GM12875 (cell line): Measurements from ENCODE around the gene PCP4L1.
A peak's percentile ranks its signal among the peaks of the same experiment; 100 is the strongest.

Experiments
- H3K4me3 ChIP-seq: one replicate; pipeline ENCODE4 v1.5.1; 2011; ENCODE audit warnings: low read depth, low read length, control low read depth
- TF ChIP-seq, protein P1 (sequence below): IDR thresholded peaks from 2 replicates; pipeline ENCODE4 v1.5.1; 2011; ENCODE audit warnings: low read depth, mild to moderate bottlenecking, control low read depth, inconsistent platforms, low read length, moderate library complexity, borderline replicate concordance; ENCODE audit not compliant: insufficient read depth

PCP4L1 gene

DNA sequence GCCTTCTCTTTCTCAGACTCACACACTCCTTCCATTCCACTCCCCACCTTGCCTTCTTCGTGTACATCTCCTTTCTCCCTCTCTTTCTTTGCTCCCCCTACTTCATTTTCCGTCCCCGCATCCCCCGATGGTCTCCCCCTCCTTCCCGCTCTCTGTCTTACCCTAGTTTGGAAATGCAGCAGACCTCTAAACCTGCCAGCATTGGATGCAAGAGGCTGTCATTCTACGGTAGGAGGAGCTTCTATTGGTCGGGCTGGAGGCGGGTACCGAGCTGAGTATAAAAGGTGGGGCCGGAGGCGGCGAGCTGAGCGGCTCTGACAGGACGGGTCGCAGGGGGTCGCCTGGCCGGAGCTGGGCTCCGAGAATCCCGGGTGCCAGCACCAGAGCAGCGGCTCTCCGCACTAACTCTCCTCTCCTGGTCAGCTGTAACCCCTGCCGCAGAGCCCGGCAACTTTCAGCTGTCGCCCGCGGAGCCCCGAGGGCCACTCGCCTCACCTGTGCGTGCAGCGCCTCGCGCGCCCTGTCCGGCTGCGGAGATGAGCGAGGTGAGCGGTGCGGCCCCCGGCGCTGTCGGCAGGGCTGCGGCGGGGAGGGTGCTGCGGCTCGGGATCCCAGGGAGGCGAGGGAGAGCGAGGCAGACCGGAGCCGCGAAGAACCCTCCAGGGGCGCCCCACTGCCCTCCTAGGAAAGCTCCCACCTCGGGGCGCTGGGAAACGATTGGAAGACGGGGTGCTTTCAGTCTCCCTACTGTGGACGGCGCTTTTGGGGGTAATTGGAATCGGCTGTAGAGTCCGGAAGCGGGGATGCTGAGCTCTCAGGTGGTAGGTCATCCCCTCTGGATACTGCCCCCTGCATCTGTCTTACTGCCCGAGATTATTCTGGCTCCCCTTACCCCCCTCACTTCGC is at the start of gene PCP4L1:
TSS of gene PCP4L1 (plus strand) at position 307 of the 906 bp plus-strand sequence. CDS start at position 537, 230 bp downstream.
- TF ChIP-seq, protein P1, sequence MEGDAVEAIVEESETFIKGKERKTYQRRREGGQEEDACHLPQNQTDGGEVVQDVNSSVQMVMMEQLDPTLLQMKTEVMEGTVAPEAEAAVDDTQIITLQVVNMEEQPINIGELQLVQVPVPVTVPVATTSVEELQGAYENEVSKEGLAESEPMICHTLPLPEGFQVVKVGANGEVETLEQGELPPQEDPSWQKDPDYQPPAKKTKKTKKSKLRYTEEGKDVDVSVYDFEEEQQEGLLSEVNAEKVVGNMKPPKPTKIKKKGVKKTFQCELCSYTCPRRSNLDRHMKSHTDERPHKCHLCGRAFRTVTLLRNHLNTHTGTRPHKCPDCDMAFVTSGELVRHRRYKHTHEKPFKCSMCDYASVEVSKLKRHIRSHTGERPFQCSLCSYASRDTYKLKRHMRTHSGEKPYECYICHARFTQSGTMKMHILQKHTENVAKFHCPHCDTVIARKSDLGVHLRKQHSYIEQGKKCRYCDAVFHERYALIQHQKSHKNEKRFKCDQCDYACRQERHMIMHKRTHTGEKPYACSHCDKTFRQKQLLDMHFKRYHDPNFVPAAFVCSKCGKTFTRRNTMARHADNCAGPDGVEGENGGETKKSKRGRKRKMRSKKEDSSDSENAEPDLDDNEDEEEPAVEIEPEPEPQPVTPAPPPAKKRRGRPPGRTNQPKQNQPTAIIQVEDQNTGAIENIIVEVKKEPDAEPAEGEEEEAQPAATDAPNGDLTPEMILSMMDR = no peak
- no peak within 1 kb of the TSS for H3K4me3 ChIP-seq

DNA sequence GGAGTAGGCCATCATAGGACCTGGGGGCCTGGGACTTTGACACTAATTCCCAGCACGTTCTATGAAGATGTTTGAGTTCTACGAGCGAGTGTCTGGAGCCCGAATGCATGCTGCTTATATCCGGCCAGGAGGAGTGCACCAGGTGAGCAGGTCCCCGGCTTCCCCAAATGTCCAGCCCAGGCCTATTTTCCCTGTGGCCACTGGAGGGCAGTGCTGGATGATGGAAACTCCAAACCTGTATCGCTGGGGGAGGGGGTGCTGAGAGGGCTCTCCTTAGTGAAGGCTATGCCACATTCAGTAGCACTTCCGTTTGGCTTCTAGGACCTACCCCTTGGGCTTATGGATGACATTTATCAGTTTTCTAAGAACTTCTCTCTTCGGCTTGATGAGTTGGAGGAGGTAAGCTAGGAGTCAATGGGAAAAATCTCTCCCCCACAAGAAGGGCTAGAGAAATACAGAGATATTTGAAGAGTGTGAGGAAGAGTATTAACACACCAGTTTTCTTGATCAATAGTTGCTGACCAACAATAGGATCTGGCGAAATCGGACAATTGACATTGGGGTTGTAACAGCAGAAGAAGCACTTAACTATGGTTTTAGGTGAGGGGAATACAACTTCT is 48.6 kb upstream of the PCP4L1 start:
- no peak overlapping the region for H3K4me3 ChIP-seq
- TF ChIP-seq, protein P1 = peak; percentile 86

DNA sequence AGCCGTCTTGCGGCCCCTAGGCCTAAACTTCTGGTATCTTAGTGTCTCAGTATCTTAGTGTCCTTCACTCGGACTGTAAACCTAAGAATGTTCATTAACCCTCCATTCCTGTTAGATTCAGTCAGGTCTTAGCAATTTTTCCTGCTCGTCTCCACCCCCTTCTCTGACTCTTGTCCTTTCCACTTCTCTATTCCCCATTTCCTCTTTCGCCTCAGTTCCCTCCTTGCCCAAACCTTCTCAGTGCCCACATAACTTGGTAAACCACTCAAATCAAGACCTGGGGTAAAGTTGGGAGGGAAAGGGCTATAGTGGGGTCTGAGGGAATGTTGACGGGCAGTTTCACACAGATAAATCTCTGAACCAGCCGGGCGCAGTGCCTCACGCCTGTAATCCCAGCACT is 44.2 kb upstream of the PCP4L1 start:
- TF ChIP-seq, protein P1 = no peak
- H3K4me3 ChIP-seq = no peak overlapping the region

DNA sequence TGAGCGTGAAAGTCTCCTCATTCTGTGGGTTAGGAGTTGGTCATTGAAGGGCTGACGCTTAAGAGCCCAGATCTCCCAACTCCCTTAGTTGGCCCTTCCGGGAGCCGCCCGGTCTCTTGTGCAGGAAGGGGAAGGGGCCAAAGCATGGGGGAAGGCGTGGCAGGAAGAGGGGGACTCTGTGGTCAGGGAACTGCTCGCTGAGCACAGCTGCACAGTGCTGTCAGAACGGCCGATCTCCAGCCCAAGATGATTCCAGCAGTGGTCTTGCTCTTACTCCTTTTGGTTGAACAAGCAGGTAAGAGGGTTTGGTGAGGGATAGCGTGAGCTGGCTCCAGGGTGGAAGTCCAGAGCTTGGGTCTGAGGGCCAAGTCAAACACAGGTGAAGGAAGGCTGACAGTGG is 43.5 kb upstream of the PCP4L1 start, which contains the start of gene FCER1G:
TSS of gene FCER1G (plus strand) at position 220 of the 400 bp plus-strand sequence. CDS start at position 247, 27 bp downstream.
- no peak within 1 kb of the TSS for H3K4me3 ChIP-seq
- TF ChIP-seq, protein P1 = no peak

DNA sequence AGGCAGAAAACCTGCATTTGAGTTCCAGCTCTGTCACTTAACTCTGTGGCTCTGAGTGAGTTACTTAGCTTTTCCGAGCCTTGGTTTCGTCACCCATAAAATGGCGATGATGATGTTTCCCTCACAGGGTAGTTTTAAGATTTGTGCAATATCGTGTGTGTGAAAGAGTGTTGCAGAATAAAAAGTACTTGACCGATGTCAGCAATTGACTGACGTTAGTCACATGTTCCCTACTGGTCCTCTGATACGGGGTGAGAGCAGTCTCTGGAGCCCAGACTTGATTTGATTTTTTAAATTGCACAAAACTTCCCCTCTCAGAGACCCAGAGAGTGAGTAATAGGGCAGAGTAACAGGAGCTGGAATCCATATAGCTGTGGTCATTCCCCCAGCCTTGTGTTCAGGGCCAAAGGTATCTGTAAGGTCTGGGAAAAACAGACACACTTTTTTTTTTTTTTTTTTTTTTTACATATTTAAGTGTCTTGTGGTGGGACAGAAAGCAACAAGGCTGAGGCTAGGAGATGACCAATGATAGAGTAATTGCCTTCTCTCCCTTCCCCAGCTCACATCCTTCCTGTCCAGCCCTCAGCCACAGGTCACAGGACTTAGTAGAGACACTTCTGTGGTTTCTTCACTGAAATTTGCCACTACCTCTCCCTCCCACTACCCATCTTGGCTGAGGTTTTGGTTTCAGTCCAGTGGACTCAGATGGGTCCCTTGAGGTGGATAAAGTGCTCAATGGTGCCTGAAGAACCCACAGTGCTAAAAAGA is 41.4 kb upstream of the PCP4L1 start:
- H3K4me3 ChIP-seq = no peak overlapping the region
- TF ChIP-seq, protein P1 = no peak

DNA sequence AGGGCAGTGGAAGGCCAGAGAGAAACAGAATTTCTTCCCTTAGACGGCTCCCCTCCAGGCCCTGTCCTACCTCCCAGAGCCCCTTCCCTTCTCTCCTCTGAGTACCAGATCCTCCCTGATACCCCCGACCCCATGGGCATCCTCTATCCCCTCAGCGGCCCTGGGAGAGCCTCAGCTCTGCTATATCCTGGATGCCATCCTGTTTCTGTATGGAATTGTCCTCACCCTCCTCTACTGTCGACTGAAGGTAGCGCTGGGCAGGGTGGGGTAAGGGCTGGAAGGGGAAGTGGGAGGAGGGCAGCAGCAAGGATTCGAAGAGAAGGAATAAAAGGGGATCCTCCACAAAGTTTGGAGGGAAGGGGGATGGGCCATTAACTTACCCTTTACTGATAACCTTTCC is 40.7 kb upstream of the PCP4L1 start:
- H3K4me3 ChIP-seq = no peak overlapping the region
- TF ChIP-seq, protein P1 = no peak
